ENCODE measurements around the gene ZNF470.

The ZNF470 gene

DNA sequence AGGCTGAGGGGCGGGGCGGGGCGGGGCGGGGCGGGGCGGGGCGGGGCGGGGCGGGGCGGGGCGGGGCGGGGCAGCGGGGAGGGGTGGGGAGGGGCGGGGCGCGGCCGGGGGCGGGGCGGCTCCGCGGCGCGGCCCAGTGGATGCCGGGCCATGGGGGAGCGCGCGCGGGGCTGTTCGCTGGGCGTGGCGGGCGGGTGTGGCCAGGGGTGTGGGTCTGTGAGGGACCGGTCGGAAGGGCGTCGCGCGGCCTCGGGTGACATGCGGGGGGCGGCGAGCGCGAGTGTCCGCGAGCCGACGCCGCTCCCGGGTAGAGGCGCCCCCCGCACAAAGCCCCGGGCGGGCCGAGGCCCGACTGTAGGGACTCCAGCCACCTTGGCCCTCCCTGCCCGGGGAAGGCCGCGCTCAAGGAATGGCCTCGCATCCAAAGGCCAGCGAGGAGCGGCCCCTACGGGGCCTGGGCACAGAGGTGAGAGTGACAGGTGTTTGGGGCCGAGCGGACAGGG is 28.5 kb upstream of the ZNF470 start, which contains the start of gene ZFP28:
Gene ZFP28, plus strand, starts transcription at position 188 of the 503 bp plus-strand sequence. Its CDS starts 71 bp downstream, at position 259.
- Histone ChIP-seq H3K9me3 (ENCODE audit: severe bottlenecking) (peaks cover 13% of the 10 kb centered on the region), H3K4me3 (ENCODE audit: severe bottlenecking) (peak within 1 kb of the TSS; percentile 60)
- peak; percentile 66 for DNase-seq (ENCODE audit: low spot score)

DNA sequence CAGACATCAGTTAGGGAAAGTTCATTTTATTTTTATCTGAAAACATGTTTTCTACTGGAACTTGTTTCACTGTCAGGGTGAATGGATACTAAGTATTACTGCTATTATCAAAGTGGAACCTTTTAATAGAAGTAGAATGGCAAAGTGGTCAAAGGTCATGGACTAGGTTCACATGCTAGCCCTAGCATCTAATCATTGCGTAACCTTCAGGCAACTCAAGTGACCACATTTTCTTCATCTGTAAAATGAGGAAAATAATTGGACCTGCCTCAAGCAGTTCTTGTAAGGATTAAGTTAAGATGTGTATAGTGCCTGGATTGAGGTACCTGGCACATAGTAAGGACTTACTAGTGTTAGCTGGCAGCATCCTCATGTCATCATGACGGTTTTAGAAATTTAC is 23.5 kb upstream of the ZNF470 start:
- no peak for ATAC-seq (ENCODE audit: low read depth)
- H3K36me3 ChIP-seq (ENCODE audit: low read depth): peaks cover 20% of the 10 kb centered on the region
- DNase-seq (ENCODE audit: low spot score): no peak
- no peak overlapping the region for H3K27ac ChIP-seq (ENCODE audit: poor library complexity, severe bottlenecking)
- H3K4me3 ChIP-seq (ENCODE audit: severe bottlenecking): no peak overlapping the region
- no peaks in the 10 kb centered on the region for H3K4me1 ChIP-seq (ENCODE audit: insufficient read depth, poor library complexity, severe bottlenecking)
- H3K9me3 ChIP-seq (ENCODE audit: severe bottlenecking): peaks cover 17% of the 10 kb centered on the region
- H3K27me3 ChIP-seq (ENCODE audit: insufficient read depth, poor library complexity, severe bottlenecking): no peaks in the 10 kb centered on the region
- TF ChIP-seq, protein P1, sequence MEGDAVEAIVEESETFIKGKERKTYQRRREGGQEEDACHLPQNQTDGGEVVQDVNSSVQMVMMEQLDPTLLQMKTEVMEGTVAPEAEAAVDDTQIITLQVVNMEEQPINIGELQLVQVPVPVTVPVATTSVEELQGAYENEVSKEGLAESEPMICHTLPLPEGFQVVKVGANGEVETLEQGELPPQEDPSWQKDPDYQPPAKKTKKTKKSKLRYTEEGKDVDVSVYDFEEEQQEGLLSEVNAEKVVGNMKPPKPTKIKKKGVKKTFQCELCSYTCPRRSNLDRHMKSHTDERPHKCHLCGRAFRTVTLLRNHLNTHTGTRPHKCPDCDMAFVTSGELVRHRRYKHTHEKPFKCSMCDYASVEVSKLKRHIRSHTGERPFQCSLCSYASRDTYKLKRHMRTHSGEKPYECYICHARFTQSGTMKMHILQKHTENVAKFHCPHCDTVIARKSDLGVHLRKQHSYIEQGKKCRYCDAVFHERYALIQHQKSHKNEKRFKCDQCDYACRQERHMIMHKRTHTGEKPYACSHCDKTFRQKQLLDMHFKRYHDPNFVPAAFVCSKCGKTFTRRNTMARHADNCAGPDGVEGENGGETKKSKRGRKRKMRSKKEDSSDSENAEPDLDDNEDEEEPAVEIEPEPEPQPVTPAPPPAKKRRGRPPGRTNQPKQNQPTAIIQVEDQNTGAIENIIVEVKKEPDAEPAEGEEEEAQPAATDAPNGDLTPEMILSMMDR (IDR thresholded peaks at IDR 0.05; ENCODE audit: poor library complexity, severe bottlenecking): no peak

More for the DNA sequence above, 28.5 kb upstream of the ZNF470 start, which contains the start of gene ZFP28:
- peak; percentile 71 for ATAC-seq (ENCODE audit: low read depth)
- H3K27me3 ChIP-seq (ENCODE audit: insufficient read depth, poor library complexity, severe bottlenecking): no peaks in the 10 kb centered on the region
- no peaks in the 10 kb centered on the region for H3K4me1 ChIP-seq (ENCODE audit: insufficient read depth, poor library complexity, severe bottlenecking)
- H3K36me3 ChIP-seq (ENCODE audit: low read depth): peaks cover 9% of the 10 kb centered on the region; the same call in 1 of the 2 replicates
- TF ChIP-seq, protein P1 (IDR thresholded peaks at IDR 0.05; ENCODE audit: poor library complexity, severe bottlenecking): no peak
- peak within 1 kb of the TSS; percentile 75 for H3K27ac ChIP-seq (ENCODE audit: poor library complexity, severe bottlenecking)

DNA sequence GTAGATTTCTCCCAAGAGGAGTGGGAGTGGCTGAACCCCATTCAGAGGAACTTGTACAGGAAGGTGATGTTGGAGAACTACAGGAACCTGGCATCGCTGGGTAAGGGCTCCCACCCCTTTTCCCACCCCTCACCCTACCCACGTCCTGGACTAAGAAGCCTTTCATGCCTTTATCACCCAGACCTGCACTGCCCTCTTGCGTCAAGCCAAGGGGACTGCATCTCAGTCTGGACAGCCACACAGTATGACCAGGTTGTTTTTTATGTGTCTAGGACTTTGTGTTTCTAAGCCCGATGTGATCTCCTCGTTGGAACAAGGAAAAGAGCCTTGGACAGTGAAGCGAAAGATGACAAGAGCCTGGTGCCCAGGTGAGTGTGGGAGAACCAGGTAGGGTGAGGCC is 19.7 kb upstream of the ZNF470 start:
- no peak for ATAC-seq (ENCODE audit: low read depth)
- no peak overlapping the region for H3K4me3 ChIP-seq (ENCODE audit: severe bottlenecking)
- H3K4me1 ChIP-seq (ENCODE audit: insufficient read depth, poor library complexity, severe bottlenecking): no peaks in the 10 kb centered on the region
- TF ChIP-seq, protein P1 (IDR thresholded peaks at IDR 0.05; ENCODE audit: poor library complexity, severe bottlenecking): no peak
- DNase-seq (ENCODE audit: low spot score): no peak
- H3K27me3 ChIP-seq (ENCODE audit: insufficient read depth, poor library complexity, severe bottlenecking): no peaks in the 10 kb centered on the region
- no peak overlapping the region for H3K27ac ChIP-seq (ENCODE audit: poor library complexity, severe bottlenecking)
- H3K36me3 ChIP-seq (ENCODE audit: low read depth): peaks cover 43% of the 10 kb centered on the region
- H3K9me3 ChIP-seq (ENCODE audit: severe bottlenecking): peaks cover 23% of the 10 kb centered on the region

DNA sequence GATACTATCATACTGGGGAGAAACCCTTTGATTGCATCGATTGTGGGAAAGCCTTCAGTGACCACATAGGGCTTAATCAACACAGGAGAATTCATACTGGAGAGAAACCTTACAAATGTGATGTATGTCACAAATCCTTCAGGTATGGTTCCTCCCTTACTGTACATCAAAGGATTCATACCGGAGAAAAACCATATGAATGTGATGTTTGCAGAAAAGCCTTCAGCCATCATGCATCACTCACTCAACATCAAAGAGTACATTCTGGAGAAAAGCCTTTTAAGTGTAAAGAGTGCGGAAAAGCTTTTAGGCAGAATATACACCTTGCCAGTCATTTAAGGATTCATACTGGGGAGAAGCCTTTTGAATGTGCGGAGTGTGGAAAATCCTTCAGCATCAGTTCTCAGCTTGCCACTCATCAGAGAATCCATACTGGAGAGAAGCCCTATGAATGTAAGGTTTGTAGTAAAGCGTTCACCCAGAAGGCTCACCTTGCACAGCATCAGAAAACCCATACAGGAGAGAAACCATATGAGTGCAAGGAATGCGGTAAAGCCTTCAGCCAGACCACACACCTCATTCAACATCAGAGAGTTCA is 12.9 kb upstream of the ZNF470 start:
- Histone ChIP-seq H3K9me3 (ENCODE audit: severe bottlenecking) (peaks cover 20% of the 10 kb centered on the region), H3K4me3 (ENCODE audit: severe bottlenecking) (no peak overlapping the region)
- TF ChIP-seq, protein P1 (IDR thresholded peaks at IDR 0.05; ENCODE audit: poor library complexity, severe bottlenecking): no peak

DNA sequence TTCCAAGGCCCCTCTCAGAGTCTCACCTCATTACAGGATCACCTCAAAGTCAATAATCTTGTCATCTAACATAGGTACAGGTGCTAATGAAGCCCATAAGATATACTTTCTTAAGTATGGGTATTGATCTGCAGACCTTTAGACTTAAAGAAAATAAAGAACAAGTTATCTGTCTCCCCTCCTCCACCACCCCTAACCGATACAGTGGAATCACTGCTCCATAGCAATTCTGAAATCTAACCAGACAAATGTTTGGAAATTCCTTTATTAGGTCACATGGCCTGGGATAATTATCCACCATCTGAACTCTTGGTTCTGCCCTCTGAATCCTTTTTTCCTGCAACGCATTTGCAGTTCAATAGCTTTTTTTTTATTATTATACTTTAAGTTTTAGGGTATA is 4.5 kb upstream of the ZNF470 start:
- TF ChIP-seq, protein P1 (IDR thresholded peaks at IDR 0.05; ENCODE audit: poor library complexity, severe bottlenecking): no peak
- no peak for DNase-seq (ENCODE audit: low spot score)
- Histone ChIP-seq H3K4me1 (ENCODE audit: insufficient read depth, poor library complexity, severe bottlenecking) (no peaks in the 10 kb centered on the region), H3K9me3 (ENCODE audit: severe bottlenecking) (peaks cover 21% of the 10 kb centered on the region), H3K27ac (ENCODE audit: poor library complexity, severe bottlenecking) (no peak overlapping the region), H3K36me3 (ENCODE audit: low read depth) (0 out of 2 replicates have a peak, but pooled peaks cover 3% of the 10 kb centered on the region), H3K4me3 (ENCODE audit: severe bottlenecking) (no peak overlapping the region), H3K27me3 (ENCODE audit: insufficient read depth, poor library complexity, severe bottlenecking) (no peaks in the 10 kb centered on the region)
- ATAC-seq (ENCODE audit: low read depth): no peak

More for the DNA sequence above, 12.9 kb upstream of the ZNF470 start:
- ATAC-seq (ENCODE audit: low read depth) (no peak), DNase-seq (ENCODE audit: low spot score) (no peak)
- Histone ChIP-seq H3K27me3 (ENCODE audit: insufficient read depth, poor library complexity, severe bottlenecking) (no peaks in the 10 kb centered on the region), H3K36me3 (ENCODE audit: low read depth) (peaks cover 28% of the 10 kb centered on the region), H3K27ac (ENCODE audit: poor library complexity, severe bottlenecking) (no peak overlapping the region), H3K4me1 (ENCODE audit: insufficient read depth, poor library complexity, severe bottlenecking) (no peaks in the 10 kb centered on the region)
